ENCODE measurements around the gene HSPB9.
"Not testable (repeated sequence)": the region's sequence is repeated elsewhere in the genome, so short reads cannot be mapped to it uniquely, and the experiment has no call there.

Gene HSPB9

DNA sequence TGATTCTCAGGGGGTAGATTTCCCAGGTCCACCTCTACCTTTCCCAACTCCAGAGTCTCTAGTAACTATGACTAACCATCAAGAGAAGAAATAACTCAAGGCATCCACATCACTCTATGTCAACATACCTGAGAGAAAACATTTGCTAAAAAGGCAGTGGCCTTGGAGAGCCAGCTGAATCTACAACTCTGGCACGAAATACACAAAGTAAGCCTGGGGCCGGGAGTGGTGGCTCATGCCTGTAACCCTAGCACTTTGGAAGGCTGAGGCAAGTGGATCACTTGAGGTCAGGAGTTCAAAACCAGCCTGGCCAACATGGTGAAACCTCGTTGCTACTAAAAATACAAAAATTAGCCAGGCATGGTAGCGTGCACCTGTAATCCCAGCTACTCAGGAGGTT, 20.5 kb downstream of the HSPB9 start:
- DNase-seq (ENCODE audit: low spot score): not testable (repeated sequence)

DNA sequence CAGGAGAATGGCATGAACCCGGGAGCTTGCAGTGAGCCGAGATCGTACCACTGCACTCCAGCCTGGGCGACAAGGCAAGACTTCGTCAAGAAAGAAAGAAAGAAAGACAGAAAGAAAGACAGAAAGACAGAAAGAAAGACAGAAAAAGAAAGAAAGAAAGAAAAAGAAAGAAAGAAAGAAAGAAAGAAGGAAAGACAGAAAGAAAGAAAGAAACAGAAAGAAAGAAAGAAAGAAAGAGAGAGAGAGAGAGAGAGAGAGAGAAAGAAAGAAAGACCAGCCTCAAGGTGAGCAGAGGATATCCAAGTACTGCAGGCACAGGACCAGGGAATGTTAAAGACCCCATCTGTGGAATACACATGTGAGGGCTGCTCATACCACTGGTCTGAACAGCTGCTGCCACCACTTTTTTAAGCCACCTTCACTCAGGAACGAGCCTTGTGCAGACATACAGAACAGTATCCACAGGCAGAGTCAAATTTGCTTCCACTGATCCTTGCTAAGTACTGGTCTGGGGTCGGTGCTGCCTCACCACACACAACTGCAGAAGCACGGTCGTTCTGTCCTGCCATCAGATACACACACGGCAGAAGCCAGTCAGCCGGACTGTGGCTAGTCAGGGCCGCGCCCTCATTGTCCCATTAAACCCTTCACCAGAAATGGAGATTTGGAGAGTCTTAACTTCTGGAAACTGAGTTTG, 24.5 kb downstream of the HSPB9 start:
- no peak for DNase-seq (ENCODE audit: low spot score)

GRCh38 chr17:42153919-42154742, 31.5 kb downstream of the HSPB9 start:
- no peak for DNase-seq (ENCODE audit: low spot score)

- no peak for DNase-seq (ENCODE audit: low spot score)
Observed at GRCh38 chr17:42155614-42156045, 33.0 kb downstream of the HSPB9 start.

DNA sequence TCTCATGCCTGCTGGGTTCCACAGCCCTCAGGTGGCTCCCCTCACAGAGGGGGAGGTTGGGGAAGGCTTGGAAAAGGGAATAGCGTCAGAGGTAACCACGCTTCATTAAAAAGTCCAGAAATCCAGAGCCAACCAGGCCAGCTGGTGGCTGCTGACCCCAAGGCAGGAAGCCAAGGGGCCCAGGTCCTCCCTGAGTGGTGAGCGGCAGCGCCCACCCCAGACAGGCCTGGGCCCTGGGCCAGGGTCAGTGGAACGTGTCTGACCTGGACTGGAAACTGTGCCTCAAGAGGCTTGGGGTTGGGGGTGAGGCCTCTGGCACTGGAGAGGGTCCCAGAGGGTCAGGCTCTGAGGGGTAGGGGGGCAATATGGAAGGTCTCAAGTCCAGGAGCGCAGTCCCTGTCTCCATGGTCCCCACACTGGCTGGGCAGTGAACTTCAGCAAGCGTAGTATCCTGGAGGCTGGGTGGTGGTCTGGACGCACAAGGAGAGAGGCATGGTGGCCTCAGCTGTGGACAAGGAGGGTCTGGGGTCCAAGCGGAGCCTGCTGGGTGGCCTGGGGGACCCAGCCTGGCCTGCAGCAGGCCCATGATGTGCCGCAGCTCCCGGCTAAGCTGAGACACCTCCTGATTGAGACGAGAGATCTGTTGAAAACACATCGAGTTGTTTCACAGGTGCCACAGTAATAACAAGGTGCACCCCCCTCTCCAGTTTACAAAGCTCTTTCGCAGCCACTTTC, 37.4 kb downstream of the HSPB9 start:
- no peak for DNase-seq (ENCODE audit: low spot score)

- DNase-seq (ENCODE audit: low spot score): no peak
Observed at GRCh38 chr17:42160531-42160910, 37.9 kb downstream of the HSPB9 start.

GRCh38 chr17:42163113-42163512, 40.5 kb downstream of the HSPB9 start:
- DNase-seq (ENCODE audit: low spot score): no peak

GRCh38 chr17:42163696-42164407, 41.2 kb downstream of the HSPB9 start:
- DNase-seq (ENCODE audit: low spot score): no peak

- no peak for DNase-seq (ENCODE audit: low spot score)
Observed at GRCh38 chr17:42165751-42166150, 43.1 kb downstream of the HSPB9 start.

DNA sequence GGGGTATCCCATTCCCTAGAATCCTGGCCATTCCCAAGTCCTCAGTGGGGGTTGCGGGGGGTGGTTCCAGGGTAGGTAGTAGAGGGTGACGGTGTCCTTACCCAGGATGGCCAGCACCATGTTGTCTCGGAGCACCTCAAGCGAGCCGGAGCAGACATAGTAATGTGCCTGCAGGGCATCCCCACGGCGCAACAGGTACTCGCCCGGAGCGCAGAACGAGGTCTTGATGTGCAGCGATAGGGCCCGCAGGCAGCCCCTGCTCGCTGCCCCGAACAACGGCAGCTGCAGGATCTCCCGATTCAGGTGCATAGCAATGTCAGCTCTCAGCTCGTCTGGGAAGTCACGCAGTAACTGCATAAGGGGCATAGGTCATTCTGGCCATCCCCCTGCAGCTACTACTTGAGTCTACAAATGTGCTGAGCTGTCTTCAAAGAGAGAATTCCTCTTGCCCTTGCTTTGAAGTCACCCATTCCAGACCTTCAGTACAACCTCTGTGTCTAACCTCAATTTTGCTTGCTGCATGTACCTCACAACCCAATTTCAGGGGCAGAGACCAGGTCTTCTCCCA, 43.7 kb downstream of the HSPB9 start:
- DNase-seq (ENCODE audit: low spot score): no peak

GRCh38 chr17:42167807-42168206, 45.2 kb downstream of the HSPB9 start:
- DNase-seq (ENCODE audit: low spot score): no peak

- no peak for DNase-seq (ENCODE audit: low spot score)
Observed at GRCh38 chr17:42169351-42169750, 46.7 kb downstream of the HSPB9 start.

DNA sequence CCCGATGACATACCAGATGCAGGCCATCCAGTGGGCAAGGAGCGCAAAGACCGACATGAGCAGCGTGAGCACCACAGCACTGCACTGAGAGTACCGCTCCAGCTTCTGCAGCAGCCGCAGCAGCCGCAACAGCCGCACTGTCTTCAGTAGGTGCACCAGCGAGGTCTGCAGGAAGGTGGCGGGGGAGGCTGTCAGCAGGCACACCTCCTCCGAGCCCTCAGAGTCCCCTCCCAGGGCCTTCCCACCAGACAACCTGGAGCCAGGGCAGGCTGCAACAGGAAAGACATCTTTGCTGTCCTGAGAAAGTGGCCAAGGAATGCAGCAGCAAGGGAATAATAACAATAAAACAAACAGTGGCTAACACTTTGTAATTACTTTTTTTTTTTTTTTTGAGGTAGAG, 49.2 kb downstream of the HSPB9 start:
- no peak for DNase-seq (ENCODE audit: low spot score)

Data from CD4-positive, alpha-beta T cell treated with Interleukin-2 at 100 ng/mL for 4 hours (primary cell).